GM13977 (cell line): ENCODE measurements around the gene GALNT9.

ENCODE experiments used
- DNase-seq: peaks from one replicate; pipeline ENCODE4 v3.0.0; 2012; ENCODE audit warnings: low spot score
- CTCF ChIP-seq: IDR thresholded peaks from 2 replicates; pipeline ENCODE4 v1.5.1; 2012; ENCODE audit warnings: mild to moderate bottlenecking, control low read depth; ENCODE audit not compliant: insufficient read depth; ENCODE audit errors: extremely low read depth, missing control alignments
- in situ Hi-C: fragments of 300-500 bp; cut with MboI; formaldehyde crosslinking; loops from one replicate; pipeline ENCODE4 v1.12.0; 2022; ENCODE audit warnings: low sequenced_read_pairs, low pct_unique_long_range_greater_than_20kb, mixed read lengths, inconsistent platforms; ENCODE audit not compliant: unreplicated experiment

Gene GALNT9

GRCh38 chr12:132174015-132174838, 155.2 kb downstream of the GALNT9 start:
- TF ChIP-seq CTCF: no peak
- DNase-seq: no peak
- in situ Hi-C loops: no loop called here

- TF ChIP-seq CTCF: no peak
These were observed 156.0 kb downstream of the GALNT9 start for GRCh38 chr12:132173135-132174014.

GRCh38 chr12:132172619-132173018, 156.8 kb downstream of the GALNT9 start:
- TF ChIP-seq CTCF: no peak
- in situ Hi-C loops: no loop called here
- DNase-seq: no peak

More at GRCh38 chr12:132173135-132174014, 156.0 kb downstream of the GALNT9 start:
- in situ Hi-C loops: no loop called here
- no peak for DNase-seq

GRCh38 chr12:132171968-132172521, 157.3 kb downstream of the GALNT9 start:
- in situ Hi-C loops: no loop called here
- TF ChIP-seq CTCF: no peak
- DNase-seq: no peak

GRCh38 chr12:132171293-132171967, 158.0 kb downstream of the GALNT9 start:
- in situ Hi-C loops: no loop called here
- no peak for TF ChIP-seq CTCF
- no peak for DNase-seq
